Stimulated activated CD8-positive, alpha-beta memory T cell treated with anti-CD3 and anti-CD28 coated beads, Interleukin-7, amount 100 ng/mL, for 1 hour (primary cell): ENCODE measurements around the gene TMEM95.
"Not testable (repeated sequence)": the region's sequence is repeated elsewhere in the genome, so short reads cannot be mapped to it uniquely, and the experiment has no call there.

Experiments used
- DNase-seq, 2 donors: peaks; one replicate each; pipeline ENCODE4 v3.0.0-alpha.2; 2020; ENCODE audit warnings: low read depth in 2 of 2

Gene TMEM95

GRCh38 chr17:7346761-7347614 lies 8.0 kb upstream of the TMEM95 start:
- DNase-seq: no peak

GRCh38 chr17:7347630-7348477 lies 7.1 kb upstream of the TMEM95 start:
- no peak for DNase-seq

GRCh38 chr17:7348478-7349242 lies 6.3 kb upstream of the TMEM95 start:
- DNase-seq: no peak

- peak; percentile 45 to 53 for DNase-seq
These were observed 3.1 kb upstream of the TMEM95 start, which contains the start of gene KCTD11 for GRCh38 chr17:7351665-7352502. Gene KCTD11 (plus strand): TSS chr17:7352162.

GRCh38 chr17:7352503-7352889 lies 2.5 kb upstream of the TMEM95 start:
- DNase-seq: no peak

- DNase-seq: no peak
These were observed 1.9 kb upstream of the TMEM95 start for GRCh38 chr17:7352910-7353635.

GRCh38 chr17:7354262-7354843 lies 603 bp upstream of the TMEM95 start:
- DNase-seq: no peak

- DNase-seq: no peak
These were observed 617 bp downstream of the TMEM95 start for GRCh38 chr17:7355573-7355972.

- DNase-seq: peak; percentile 49 to 74
These were observed 1.2 kb downstream of the TMEM95 start for GRCh38 chr17:7356072-7356549.

GRCh38 chr17:7356756-7357155 lies 1.8 kb downstream of the TMEM95 start:
- no peak for DNase-seq

- no peak for DNase-seq
These were observed 2.4 kb downstream of the TMEM95 start for GRCh38 chr17:7357381-7357780.

- DNase-seq: no peak
These were observed 7.0 kb downstream of the TMEM95 start for GRCh38 chr17:7361906-7362305.

- DNase-seq: no peak
These were observed 8.4 kb downstream of the TMEM95 start for GRCh38 chr17:7363311-7363710.

- DNase-seq: not testable (repeated sequence)
These were observed 11.0 kb downstream of the TMEM95 start for GRCh38 chr17:7365963-7366362.

- no peak for DNase-seq
These were observed 12.1 kb downstream of the TMEM95 start for GRCh38 chr17:7367083-7367482.

- DNase-seq: no peak
These were observed 13.1 kb downstream of the TMEM95 start for GRCh38 chr17:7367918-7368598.

- DNase-seq: not testable (repeated sequence)
These were observed 13.6 kb downstream of the TMEM95 start for GRCh38 chr17:7368599-7368994.

GRCh38 chr17:7369825-7370224 lies 14.9 kb downstream of the TMEM95 start:
- no peak for DNase-seq

GRCh38 chr17:7370853-7371252 lies 15.9 kb downstream of the TMEM95 start:
- DNase-seq: no peak
